NCI-H1436 (cell line): Measurements from ENCODE around the gene GRWD1.
A peak's percentile ranks its signal among the peaks of the same experiment; 100 is the strongest.

Source experiments
- DNase-seq: peaks from one replicate; lab custom pipeline; 2025; lab: John Stamatoyannopoulos, UW

The GRWD1 gene

GRCh38 chr19:48456864-48457263, 11.1 kb downstream of the GRWD1 start:
- no peak for DNase-seq

- no peak for DNase-seq
These were observed 12.2 kb downstream of the GRWD1 start for GRCh38 chr19:48458016-48458415.

GRCh38 chr19:48461651-48461981, 15.8 kb downstream of the GRWD1 start:
- no peak for DNase-seq

GRCh38 chr19:48461982-48462655, 16.3 kb downstream of the GRWD1 start:
- no peak for DNase-seq

- DNase-seq, result no peak
These were observed 19.4 kb downstream of the GRWD1 start for GRCh38 chr19:48465215-48465614.

GRCh38 chr19:48466561-48467325, 21.0 kb downstream of the GRWD1 start:
- no peak for DNase-seq

GRCh38 chr19:48468772-48469288, 23.0 kb downstream of the GRWD1 start:
- DNase-seq, result peak; percentile 100

GRCh38 chr19:48469289-48469881, 23.6 kb downstream of the GRWD1 start, which contains the start of gene CYTH2:
Gene CYTH2 (plus strand): TSS chr19:48469369. CDS start chr19:48469508, 139 bp downstream.
- DNase-seq, result peak; percentile 75

GRCh38 chr19:48469934-48470680, 24.3 kb downstream of the GRWD1 start:
- DNase-seq, result no peak

GRCh38 chr19:48470856-48471255, 25.1 kb downstream of the GRWD1 start:
- DNase-seq, result no peak

GRCh38 chr19:48471836-48472235, 26.1 kb downstream of the GRWD1 start:
- no peak for DNase-seq

- no peak for DNase-seq
These were observed 27.6 kb downstream of the GRWD1 start for GRCh38 chr19:48473161-48473966.

GRCh38 chr19:48474084-48474592, 28.4 kb downstream of the GRWD1 start:
- no peak for DNase-seq

GRCh38 chr19:48475369-48476068, 29.7 kb downstream of the GRWD1 start:
- DNase-seq, result no peak

- DNase-seq, result no peak
These were observed 30.4 kb downstream of the GRWD1 start for GRCh38 chr19:48476176-48476575.

- no peak for DNase-seq
These were observed 31.4 kb downstream of the GRWD1 start for GRCh38 chr19:48477067-48477685.

- no peak for DNase-seq
These were observed 32.0 kb downstream of the GRWD1 start for GRCh38 chr19:48477698-48478338.

- no peak for DNase-seq
These were observed 32.8 kb downstream of the GRWD1 start for GRCh38 chr19:48478339-48479256.
